Urinary bladder (tissue), 4 donors: ENCODE data around the gene AATF. TPM values are rescaled to one million over a fixed set of nuclear protein-coding genes. Genes with fewer than 3 reads are reported as not detected.
A peak's percentile ranks its signal among the peaks of the same experiment; 100 is the strongest.

ENCODE experiments used
- DNase-seq: peaks from one replicate; pipeline ENCODE4 v3.0.0-alpha.2; 2015; ENCODE audit errors: extremely low spot score
- H3K27ac ChIP-seq: one replicate; pipeline ENCODE4 v1.5.1; 2013; ENCODE audit warnings: low read depth, mild to moderate bottlenecking, moderate library complexity
- H3K36me3 ChIP-seq: one replicate; pipeline ENCODE4 v1.6.1; 2013; ENCODE audit warnings: mild to moderate bottlenecking, moderate library complexity; ENCODE audit not compliant: insufficient read depth
- H3K4me1 ChIP-seq: one replicate; pipeline ENCODE4 v1.6.1; 2013; ENCODE audit warnings: mild to moderate bottlenecking, moderate library complexity; ENCODE audit not compliant: insufficient read depth
- H3K4me3 ChIP-seq: one replicate; pipeline ENCODE4 v1.5.1; 2013; ENCODE audit warnings: low read depth, low read length
- WGBS: extraction: QIAGEN DNeasy Blood & Tissue Kit; methylation state at CpG from one replicate; pipeline ENCODE4 v1.1.7; 2013; 5-methylcytosine and 5-hydroxymethylcytosine counted together
- polyA plus RNA-seq: library from polyadenylated mRNA; stranded (reverse); fragments of 200-250 nt; gene quantifications from one replicate; pipeline ENCODE4 v1.2.3, GENCODE V29; 2013
- total RNA-seq: library from RNA; depleted of rRNA; stranded (reverse); fragments of >200 nt; gene quantifications from one replicate; pipeline ENCODE4 v1.2.3, GENCODE V29; 2014
- donor health status: healthy with polysubstance abuse.
- donor health status: healthy.

Gene AATF
- total and polyA plus RNA-seq, 2 donors, result 11.3 to 46.0 TPM

DNA sequence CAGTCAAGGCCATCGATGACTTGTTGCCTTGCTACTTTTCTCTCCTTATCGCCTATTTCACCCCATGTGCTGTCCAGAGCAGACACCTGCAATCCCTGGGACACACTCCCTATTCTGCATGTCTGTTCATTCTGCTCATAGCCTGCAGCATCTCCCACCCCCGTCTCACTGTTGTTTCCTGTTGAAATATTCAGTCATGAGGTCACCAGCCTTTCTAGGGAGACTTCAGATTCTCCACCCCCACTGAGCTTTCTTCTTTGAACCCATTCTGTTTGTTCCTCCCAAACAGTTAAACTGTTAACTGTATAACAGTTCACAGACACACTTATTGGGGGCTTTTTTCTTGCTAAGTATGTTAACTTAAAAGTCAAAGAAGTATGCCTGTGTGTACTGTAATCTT lies 94.4 kb downstream of the AATF start:
- no peak for DNase-seq
- Histone ChIP-seq H3K4me1 (no peaks in the 10 kb centered on the region), H3K36me3 (no peaks in the 10 kb centered on the region), H3K27ac (no peak overlapping the region), H3K4me3 (no peak overlapping the region)
- 89% methylated on average over 3 of the region's 3 CpGs for WGBS

DNA sequence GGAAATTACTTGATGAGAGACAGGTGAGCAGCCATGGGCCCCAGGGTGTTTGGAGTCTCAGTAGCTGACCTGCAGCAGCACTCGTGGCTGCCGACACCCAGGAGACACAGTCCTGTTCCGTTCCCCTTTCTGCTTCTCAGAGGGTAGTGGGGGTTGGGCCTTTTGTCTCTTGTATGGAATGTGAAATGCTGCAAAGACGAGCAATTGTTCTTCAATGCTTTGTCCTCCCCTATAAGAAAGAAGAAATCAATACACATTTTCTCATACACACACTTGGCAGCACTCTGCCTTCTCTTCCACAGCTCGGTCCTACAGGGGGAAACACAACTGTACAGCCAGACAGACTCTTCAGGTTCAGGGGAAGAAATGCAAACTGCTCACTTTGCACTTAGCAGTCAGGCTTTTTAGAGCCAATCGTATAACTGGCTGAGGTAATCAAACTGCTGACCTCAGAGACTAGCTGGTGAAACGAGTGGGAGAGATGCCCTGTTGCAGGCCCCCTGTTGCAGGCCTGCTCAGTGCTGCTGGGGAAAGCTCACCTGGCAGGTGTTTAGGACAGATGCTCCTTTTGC lies 96.7 kb downstream of the AATF start:
- Histone ChIP-seq H3K4me1 (no peaks in the 10 kb centered on the region), H3K27ac (no peak overlapping the region), H3K4me3 (no peak overlapping the region), H3K36me3 (no peaks in the 10 kb centered on the region)
- no peak for DNase-seq
- WGBS, result 81% methylated on average over 7 of the region's 7 CpGs

DNA sequence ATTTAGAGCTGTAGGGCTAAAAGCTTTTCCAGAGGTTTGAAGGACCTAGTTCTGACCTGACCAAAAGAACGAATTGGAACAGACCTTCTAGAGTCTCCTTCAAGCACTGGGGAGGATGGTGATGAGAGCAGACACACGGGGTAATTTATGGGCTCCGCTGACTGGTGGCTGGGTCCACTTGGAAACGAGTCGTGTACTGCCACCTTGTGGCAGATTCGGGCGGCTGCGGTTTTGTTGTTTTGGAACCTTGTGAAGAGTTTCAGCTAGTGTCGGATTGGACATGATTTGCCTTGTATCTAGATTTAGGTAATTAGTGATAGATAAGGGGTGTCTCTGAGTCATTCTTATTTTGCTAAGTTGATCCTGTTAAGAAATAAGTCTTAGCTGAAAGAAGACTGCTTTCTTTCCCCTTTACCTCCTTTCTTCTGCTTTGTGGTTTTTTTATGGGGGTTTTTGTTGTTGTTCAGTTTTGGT lies 98.9 kb downstream of the AATF start:
- Histone ChIP-seq H3K4me3 (no peak overlapping the region), H3K36me3 (no peaks in the 10 kb centered on the region), H3K27ac (no peak overlapping the region), H3K4me1 (no peaks in the 10 kb centered on the region)
- DNase-seq, result peak; percentile 65
- 6% methylated on average over 9 of the region's 9 CpGs for WGBS

DNA sequence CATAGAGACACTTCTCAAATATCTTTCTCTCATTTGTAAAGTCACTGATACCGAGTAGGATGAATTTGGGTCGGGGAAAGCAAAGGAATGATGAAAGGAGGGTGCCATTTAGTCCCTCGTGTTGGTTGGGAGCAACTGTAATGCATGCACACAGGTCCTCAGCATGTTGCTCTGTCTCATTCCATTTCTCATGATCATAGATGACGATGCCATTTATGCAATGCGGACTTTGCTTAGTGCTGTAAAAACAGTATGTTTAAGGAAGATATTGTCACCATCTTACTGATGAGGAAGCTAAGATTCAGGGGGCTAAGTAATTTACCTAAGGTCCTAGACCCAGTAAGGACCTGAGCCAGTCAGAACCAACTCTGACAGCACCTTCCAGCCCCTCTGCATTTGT lies 100.1 kb downstream of the AATF start:
- Histone ChIP-seq H3K4me3 (no peak overlapping the region), H3K36me3 (no peaks in the 10 kb centered on the region), H3K4me1 (no peaks in the 10 kb centered on the region), H3K27ac (no peak overlapping the region)
- 93% methylated on average over 5 of the region's 5 CpGs for WGBS
- no peak for DNase-seq

DNA sequence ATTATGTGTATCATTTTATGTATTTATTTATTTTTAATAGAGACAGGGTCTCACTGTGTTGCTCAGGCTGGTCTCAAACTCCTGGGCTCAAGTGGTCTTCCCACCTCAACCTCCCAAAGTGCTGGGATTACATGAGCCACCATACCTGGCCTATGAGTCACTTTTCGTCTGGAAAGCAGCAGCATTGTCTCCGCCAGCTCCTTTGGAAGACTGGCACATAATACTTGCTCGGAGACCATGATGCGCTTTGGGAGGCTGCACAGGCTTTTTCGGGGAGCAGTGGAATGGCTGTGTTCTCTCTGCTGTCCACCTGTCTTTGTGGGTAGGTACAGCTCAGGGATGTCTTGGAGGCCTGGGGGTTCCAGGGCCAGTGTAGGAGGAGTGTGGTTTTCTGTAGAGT lies 102.2 kb downstream of the AATF start:
- 94% methylated on average over 5 of the region's 5 CpGs for WGBS

DNA sequence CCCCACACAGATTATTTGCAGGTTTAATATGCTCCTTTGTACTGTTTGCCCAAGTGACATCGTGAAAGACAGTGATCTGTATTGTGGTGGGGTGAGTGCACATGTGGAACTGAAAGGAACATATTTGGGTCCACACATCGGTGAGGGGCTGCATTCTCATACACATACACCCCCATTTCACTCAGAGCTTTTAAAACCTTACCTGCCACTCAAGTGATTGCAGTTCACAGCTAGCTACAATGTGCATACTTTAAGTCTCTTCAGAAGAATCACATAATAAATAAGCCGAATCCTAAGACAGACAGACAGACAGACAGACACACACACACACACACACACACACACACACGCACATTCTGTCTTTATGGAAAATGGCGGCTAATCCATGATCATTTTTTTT lies 102.6 kb downstream of the AATF start:
- Histone ChIP-seq H3K27ac (no peak overlapping the region), H3K4me3 (no peak overlapping the region), H3K36me3 (no peaks in the 10 kb centered on the region), H3K4me1 (no peaks in the 10 kb centered on the region)
- 96% methylated on average over 5 of the region's 5 CpGs for WGBS
- no peak for DNase-seq

More for the DNA sequence above, 102.2 kb downstream of the AATF start:
- Histone ChIP-seq H3K4me3 (no peak overlapping the region), H3K4me1 (no peaks in the 10 kb centered on the region), H3K27ac (no peak overlapping the region), H3K36me3 (no peaks in the 10 kb centered on the region)
- DNase-seq, result no peak

DNA sequence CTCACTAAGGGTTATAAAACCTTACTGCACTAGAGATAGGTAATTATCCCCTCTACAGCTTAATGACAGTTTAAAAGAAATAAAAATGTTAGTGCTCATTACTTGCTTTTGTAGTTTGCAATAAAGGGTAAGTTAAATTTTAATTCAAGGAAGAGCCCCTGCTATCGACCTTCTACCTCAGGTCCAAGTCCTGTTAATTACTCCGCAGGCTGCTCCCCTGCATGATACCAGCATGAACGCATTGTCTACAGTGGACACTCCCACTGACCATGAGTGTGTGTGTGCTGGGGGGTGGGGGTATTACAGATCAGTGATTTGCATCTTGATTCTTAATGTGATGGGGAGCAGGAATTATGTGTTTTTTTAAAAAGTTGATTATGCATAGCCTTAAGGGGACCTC lies 103.1 kb downstream of the AATF start:
- H3K36me3 ChIP-seq, result peaks cover 3% of the 10 kb centered on the region
- no peak overlapping the region for H3K27ac ChIP-seq
- WGBS, result 94% methylated on average over 3 of the region's 3 CpGs
- DNase-seq, result no peak
- no peak overlapping the region for H3K4me3 ChIP-seq
- H3K4me1 ChIP-seq, result no peaks in the 10 kb centered on the region

DNA sequence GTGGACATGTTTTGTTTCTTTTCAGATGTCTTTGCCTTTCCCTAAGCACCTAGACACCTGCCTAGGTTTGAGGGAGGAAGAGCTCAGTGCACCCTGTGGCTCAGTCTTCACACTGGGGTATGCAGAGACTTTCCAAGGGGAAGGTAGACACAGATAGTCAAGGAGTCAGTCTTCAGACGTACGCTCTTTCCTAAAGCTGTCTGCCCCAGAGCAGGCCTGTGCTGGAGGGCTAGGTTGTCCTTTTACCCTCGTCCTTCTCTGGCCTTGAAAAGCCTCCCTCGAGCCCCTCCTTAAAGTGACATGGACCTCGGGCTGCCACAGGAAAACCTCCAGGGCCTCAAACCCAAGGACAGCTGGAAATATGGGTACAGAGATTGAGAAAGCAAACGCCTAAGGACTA lies 103.7 kb downstream of the AATF start:
- peaks cover 3% of the 10 kb centered on the region for H3K36me3 ChIP-seq
- no peak overlapping the region for H3K4me3 ChIP-seq
- H3K4me1 ChIP-seq, result no peaks in the 10 kb centered on the region
- WGBS, result 86% methylated on average over 6 of the region's 6 CpGs
- H3K27ac ChIP-seq, result no peak overlapping the region
- no peak for DNase-seq

DNA sequence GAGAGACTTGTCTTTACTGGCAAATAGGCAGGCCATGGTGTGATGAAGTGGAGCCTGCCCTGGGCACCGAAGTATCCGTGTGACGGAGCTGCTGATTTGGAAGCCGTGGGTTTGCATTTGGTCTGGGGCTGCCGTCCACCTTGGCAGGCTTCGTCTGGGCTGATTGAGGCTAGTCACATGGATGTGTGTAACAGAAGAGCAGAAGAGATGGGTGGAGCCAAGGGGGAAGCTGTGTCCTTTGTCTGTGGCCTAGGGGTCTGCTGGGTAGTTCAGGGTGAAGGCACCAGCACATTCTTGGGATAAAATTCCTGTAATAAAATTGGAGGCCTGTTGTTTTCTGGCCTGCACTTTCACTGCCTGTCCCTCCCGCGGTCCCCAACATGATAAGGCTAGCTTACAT lies 106.1 kb downstream of the AATF start:
- Histone ChIP-seq H3K4me1 (no peaks in the 10 kb centered on the region), H3K36me3 (peaks cover 3% of the 10 kb centered on the region), H3K27ac (no peak overlapping the region), H3K4me3 (no peak overlapping the region)
- no peak for DNase-seq
- WGBS, result 84% methylated on average over 8 of the region's 8 CpGs

DNA sequence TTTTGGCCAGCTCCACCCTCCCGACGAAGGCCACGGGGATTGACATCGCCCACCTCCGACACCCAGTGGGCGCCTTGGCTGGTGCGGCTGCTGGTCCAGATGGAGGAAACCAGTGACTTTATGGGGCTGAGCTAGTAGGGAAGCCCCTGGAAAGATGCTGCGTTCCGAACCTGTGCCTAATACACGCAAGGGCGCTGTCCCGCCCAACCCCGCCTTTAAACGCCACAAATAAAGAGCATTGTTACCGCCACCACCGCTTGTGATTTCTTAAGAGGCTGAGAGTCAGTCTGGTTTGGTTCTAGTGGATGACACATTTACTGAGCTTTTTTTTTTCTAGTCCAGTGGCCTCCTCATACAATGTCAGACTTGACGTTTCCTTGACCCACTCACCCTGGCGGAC lies 107.9 kb downstream of the AATF start:
- Histone ChIP-seq H3K4me1 (no peaks in the 10 kb centered on the region), H3K36me3 (peaks cover 3% of the 10 kb centered on the region), H3K27ac (no peak overlapping the region), H3K4me3 (no peak overlapping the region)
- no peak for DNase-seq
- 96% methylated on average over 18 of the region's 18 CpGs for WGBS

DNA sequence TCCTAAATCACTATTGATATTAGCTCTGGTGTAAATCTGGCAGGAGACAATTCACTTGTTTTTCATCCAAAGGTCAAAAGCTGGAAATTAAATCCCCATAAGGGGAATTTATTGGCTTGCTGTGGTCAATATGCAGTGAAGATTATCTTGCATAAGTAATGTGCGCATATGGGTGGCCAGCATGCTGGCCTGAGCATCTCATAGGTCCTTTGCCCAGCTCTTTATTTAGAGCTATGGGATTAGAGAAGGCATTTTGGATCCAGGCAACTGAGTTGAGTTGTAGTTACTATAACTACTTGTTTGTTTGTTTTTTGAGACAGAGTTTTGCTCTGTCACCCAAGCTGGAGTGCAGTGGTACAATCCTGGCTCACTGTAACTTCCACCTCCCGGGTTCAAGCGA lies 110.7 kb downstream of the AATF start:
- no peak overlapping the region for H3K27ac ChIP-seq
- H3K4me3 ChIP-seq, result no peak overlapping the region
- peaks cover 3% of the 10 kb centered on the region for H3K36me3 ChIP-seq
- no peaks in the 10 kb centered on the region for H3K4me1 ChIP-seq
- 92% methylated on average over 3 of the region's 3 CpGs for WGBS
- no peak for DNase-seq

DNA sequence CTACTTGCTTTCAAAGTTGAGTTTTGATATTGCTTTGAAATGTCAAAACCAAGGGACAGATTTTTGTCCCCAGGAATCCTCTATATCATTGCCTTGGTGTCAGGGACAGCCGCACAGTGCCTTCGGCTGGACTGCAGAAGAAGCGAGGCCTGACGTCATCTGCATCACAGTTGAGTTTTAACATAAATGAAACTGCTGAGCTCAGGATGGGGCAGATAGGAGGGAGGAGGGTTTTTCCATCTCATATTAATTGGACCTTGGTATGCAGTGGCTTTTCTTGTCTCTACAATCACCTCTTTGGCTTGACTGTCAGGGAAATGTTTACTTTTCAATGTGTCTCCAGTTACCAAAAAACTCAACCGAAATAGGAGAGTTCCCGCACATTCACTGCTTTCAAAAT lies 111.3 kb downstream of the AATF start:
- no peak for DNase-seq
- no peak overlapping the region for H3K27ac ChIP-seq
- no peak overlapping the region for H3K4me3 ChIP-seq
- peaks cover 3% of the 10 kb centered on the region for H3K36me3 ChIP-seq
- WGBS, result 75% methylated on average over 6 of the region's 6 CpGs
- no peaks in the 10 kb centered on the region for H3K4me1 ChIP-seq

DNA sequence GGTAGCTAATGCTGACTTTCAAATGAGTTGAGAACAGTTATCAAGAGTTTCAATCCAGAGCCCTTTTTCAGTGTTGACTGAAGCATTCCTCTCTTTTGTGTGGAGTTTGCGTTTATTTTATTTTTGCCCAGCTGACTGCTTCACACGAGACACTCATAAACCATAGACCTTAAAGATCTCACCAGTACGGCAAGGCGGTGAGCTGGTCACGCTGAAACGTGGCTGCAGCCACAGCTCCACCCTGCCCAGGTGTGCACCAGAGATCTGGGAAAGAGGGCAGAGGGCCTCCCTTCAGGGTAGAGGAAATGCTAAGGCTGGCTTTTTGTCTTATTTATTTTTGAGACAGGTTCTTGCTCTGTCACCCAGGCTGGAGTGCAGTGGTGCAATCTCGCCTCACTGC lies 112.2 kb downstream of the AATF start:
- Histone ChIP-seq H3K27ac (no peak overlapping the region), H3K36me3 (peaks cover 3% of the 10 kb centered on the region), H3K4me3 (no peak overlapping the region), H3K4me1 (no peaks in the 10 kb centered on the region)
- no peak for DNase-seq
- 49% methylated on average over 7 of the region's 7 CpGs for WGBS

DNA sequence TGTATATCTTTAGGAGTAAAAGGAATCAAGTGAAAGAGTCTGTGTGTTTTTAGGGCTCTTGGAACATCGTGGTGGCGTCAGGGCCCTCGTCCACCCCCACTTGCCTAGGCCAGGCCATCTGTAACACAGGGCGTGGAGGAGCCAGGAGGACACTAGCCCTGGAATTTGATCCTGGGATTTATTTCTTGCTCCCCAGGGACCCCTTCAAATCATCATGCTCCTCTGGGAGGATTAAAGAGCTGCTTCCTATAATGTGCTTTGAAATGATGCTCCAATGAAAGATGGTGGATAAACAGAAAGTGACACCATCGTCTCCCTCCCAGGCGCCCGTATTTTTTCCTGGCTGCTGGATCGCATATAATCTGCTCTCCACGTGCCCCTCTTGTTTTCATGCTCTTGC lies 113.3 kb downstream of the AATF start:
- Histone ChIP-seq H3K27ac (no peak overlapping the region), H3K36me3 (no peaks in the 10 kb centered on the region), H3K4me3 (no peak overlapping the region), H3K4me1 (no peaks in the 10 kb centered on the region)
- WGBS, result 54% methylated on average over 9 of the region's 9 CpGs
- DNase-seq, result no peak

DNA sequence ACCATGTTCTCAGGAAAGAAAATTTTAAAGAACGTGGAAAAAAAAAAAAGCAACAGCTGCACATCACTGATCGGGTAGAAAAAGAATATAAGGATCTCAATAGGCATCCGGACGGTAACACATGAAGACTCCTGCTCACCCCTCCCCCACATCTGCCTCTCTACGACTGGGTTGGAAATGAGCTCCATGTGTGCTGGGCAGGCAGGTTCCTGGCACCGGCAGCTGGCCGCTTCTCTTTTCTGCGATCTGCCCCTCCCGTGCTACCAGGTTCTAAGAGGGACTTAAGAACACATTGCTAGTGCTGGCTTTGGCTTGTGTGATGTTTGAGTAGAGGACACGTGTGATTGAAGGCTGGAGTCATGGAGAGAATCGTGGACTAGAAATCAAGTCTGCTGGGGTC lies 115.5 kb downstream of the AATF start:
- 58% methylated on average over 11 of the region's 11 CpGs for WGBS
- Histone ChIP-seq H3K36me3 (no peaks in the 10 kb centered on the region), H3K27ac (no peak overlapping the region), H3K4me1 (no peaks in the 10 kb centered on the region), H3K4me3 (no peak overlapping the region)
- no peak for DNase-seq
